IMR-90 (cell line): Measurements from ENCODE around the gene GABRR3. TPM values are rescaled to one million over a fixed set of nuclear protein-coding genes. Genes with fewer than 3 reads are reported as not detected.

ENCODE experiments used
- ATAC-seq: fragments of 200-7000 bp; cut with Tn5 transposase; 2 replicates; pipeline ENCODE4 v1.9.1; 2020; ENCODE audit warnings: low read depth, mild to moderate bottlenecking, moderate library complexity
- BruUV-seq: library from RNA; stranded (reverse); fragments of 400-500 nt; replicated peaks from 2 replicates; lab custom pipeline; 2021; lab: Mats Ljungman, UMichigan
- CTCF ChIA-PET: fragments of 300-600 bp; formaldehyde crosslinking; extraction: SDS; loops from one replicate; lab custom pipeline; 2021; ENCODE audit warnings: antibody characterized with exemption; lab: Yijun Ruan, JAX
- POLR2A ChIA-PET: fragments of 300-600 bp; sonication (Branson Sonifier 250); formaldehyde crosslinking; loops from one replicate; lab custom pipeline; 2022; ENCODE audit warnings: antibody characterized with exemption; ENCODE audit not compliant: unreplicated experiment; lab: Charles Lee
- DNase-seq: peaks from one replicate; pipeline ENCODE4 v3.0.0; 2013
- H2AFZ ChIP-seq: replicated peaks from 2 replicates; pipeline ENCODE3; 2013; ENCODE audit warnings: low read length, mild to moderate bottlenecking; ENCODE audit not compliant: poor library complexity
- H2AK5ac ChIP-seq: 2 replicates; pipeline ENCODE4 v1.6.1; 2013; ENCODE audit warnings: low read depth, low read length, inconsistent platforms
- H2AK9ac ChIP-seq: replicated peaks from 2 replicates; pipeline ENCODE3; 2013; ENCODE audit warnings: mild to moderate bottlenecking, low read depth, low read length, moderate library complexity; ENCODE audit not compliant: poor library complexity
- H2BK120ac ChIP-seq: 2 replicates; pipeline ENCODE4 v1.6.1; 2013; ENCODE audit warnings: low read depth, low read length, inconsistent platforms
- H2BK15ac ChIP-seq: 3 replicates; pipeline ENCODE4 v1.6.1; 2013; ENCODE audit warnings: low read depth, low read length, inconsistent platforms
- H2BK20ac ChIP-seq: 2 replicates; pipeline ENCODE4 v1.6.1; 2013; ENCODE audit warnings: low read depth, mild to moderate bottlenecking, inconsistent platforms, low read length, moderate library complexity
- H2BK5ac ChIP-seq: 2 replicates; pipeline ENCODE4 v1.6.1; 2013; ENCODE audit warnings: mild to moderate bottlenecking, low read depth, low read length, inconsistent platforms; ENCODE audit not compliant: poor library complexity, severe bottlenecking
- H3K14ac ChIP-seq: replicated peaks from 2 replicates; pipeline ENCODE4 v1.6.1; 2013; ENCODE audit warnings: low read depth, low read length, inconsistent platforms
- H3K18ac ChIP-seq: 2 replicates; pipeline ENCODE4 v1.6.1; 2013; ENCODE audit warnings: low read depth, low read length, control low read depth
- H3K23ac ChIP-seq: 2 replicates; pipeline ENCODE4 v1.6.1; 2013; ENCODE audit warnings: low read depth, low read length, inconsistent platforms
- H3K27ac ChIP-seq: 2 replicates; pipeline ENCODE4 v1.5.1; 2013; ENCODE audit warnings: mild to moderate bottlenecking, control low read depth, low read length; ENCODE audit not compliant: insufficient read depth
- H3K27me3 ChIP-seq: 2 replicates; pipeline ENCODE4 v1.6.1; 2013; ENCODE audit warnings: low read length; ENCODE audit not compliant: control insufficient read depth, insufficient read depth
- H3K36me3 ChIP-seq: 2 replicates; pipeline ENCODE4 v1.6.1; 2013; ENCODE audit warnings: low read length, mixed read lengths; ENCODE audit not compliant: control insufficient read depth, insufficient read depth
- H3K4ac ChIP-seq: 2 replicates; pipeline ENCODE4 v1.6.1; 2013; ENCODE audit warnings: low read depth, low read length, inconsistent platforms
- H3K4me1 ChIP-seq: 2 replicates; pipeline ENCODE4 v1.6.1; 2013; ENCODE audit warnings: low read length, mixed read lengths; ENCODE audit not compliant: control insufficient read depth, insufficient read depth
- H3K4me2 ChIP-seq: 2 replicates; pipeline ENCODE4 v1.6.1; 2013; ENCODE audit warnings: low read depth, mild to moderate bottlenecking, control low read depth, low read length, moderate library complexity
- H3K4me3 ChIP-seq: 2 replicates; pipeline ENCODE4 v1.5.1; 2013; ENCODE audit warnings: low read depth, mild to moderate bottlenecking, control low read depth, low read length, moderate library complexity; ENCODE audit not compliant: insufficient read depth
- H3K56ac ChIP-seq: 2 replicates; pipeline ENCODE4 v1.6.1; 2013; ENCODE audit warnings: low read length, inconsistent platforms; ENCODE audit not compliant: insufficient read depth; ENCODE audit errors: extremely low read depth
- H3K79me1 ChIP-seq, 2 experiments: 2 replicates each; pipeline ENCODE4 v1.6.1; 2013; ENCODE audit warnings: low read length in 2 of 2, inconsistent platforms in 1 of 2, low read depth in 1 of 2
- H3K9ac ChIP-seq: 2 replicates; pipeline ENCODE4 v1.6.1; 2013; ENCODE audit warnings: low read depth, low read length, control low read depth
- H3K9me1 ChIP-seq: 2 replicates; pipeline ENCODE4 v1.6.1; 2013; ENCODE audit warnings: low read length, inconsistent platforms; ENCODE audit not compliant: insufficient read depth
- H3K9me3 ChIP-seq: 2 replicates; pipeline ENCODE4 v1.6.1; 2013; ENCODE audit warnings: low read length; ENCODE audit not compliant: control insufficient read depth, insufficient read depth
- H4K20me1 ChIP-seq: 2 replicates; pipeline ENCODE4 v1.6.1; 2013; ENCODE audit warnings: low read length, inconsistent platforms; ENCODE audit not compliant: insufficient read depth
- H4K5ac ChIP-seq: 2 replicates; pipeline ENCODE4 v1.6.1; 2013; ENCODE audit warnings: mild to moderate bottlenecking, low read depth, low read length, control low read depth
- H4K8ac ChIP-seq, 2 experiments: 2 replicates each; pipeline ENCODE4 v1.6.1; 2013; ENCODE audit warnings: low read depth in 2 of 2, low read length in 2 of 2, control low read depth in 1 of 2, inconsistent platforms in 1 of 2
- H4K91ac ChIP-seq: 2 replicates; pipeline ENCODE4 v1.6.1; 2013; ENCODE audit warnings: low read depth, low read length, inconsistent platforms; ENCODE audit not compliant: insufficient read depth
- BHLHE40 ChIP-seq: fragments of 150-350 bp; IDR thresholded peaks from 2 replicates; pipeline ENCODE4 v1.6.1; 2016; ENCODE audit warnings: mild to moderate bottlenecking, low read depth, low read length
- CEBPB ChIP-seq: IDR thresholded peaks from 2 replicates; pipeline ENCODE4 v1.6.1; 2012; ENCODE audit warnings: low read depth, low read length, improper control_type of control experiment
- CHD1 ChIP-seq: IDR thresholded peaks from 2 replicates; pipeline ENCODE4 v1.6.1; 2012; ENCODE audit warnings: low read depth, low read length, improper control_type of control experiment
- CTCF ChIP-seq: conservative IDR thresholded peaks from 2 replicates; pipeline ENCODE4 v1.5.1; 2012; ENCODE audit warnings: mild to moderate bottlenecking, low read depth, low read length, improper control_type of control experiment
- FOS ChIP-seq: fragments of 150-350 bp; IDR thresholded peaks from 2 replicates; pipeline ENCODE4 v1.6.1; 2016; ENCODE audit warnings: low read depth, low read length
- MXI1 ChIP-seq: IDR thresholded peaks from 2 replicates; pipeline ENCODE4 v1.6.1; 2012; ENCODE audit warnings: low read depth, mild to moderate bottlenecking, low read length, moderate library complexity, borderline replicate concordance
- NFE2L2 ChIP-seq: fragments of 150-350 bp; IDR thresholded peaks from 2 replicates; pipeline ENCODE4 v1.6.1; 2016; ENCODE audit warnings: low read depth, mild to moderate bottlenecking, low read length
- POLR2A ChIP-seq: IDR thresholded peaks from 2 replicates; pipeline ENCODE4 v1.6.1; 2012; ENCODE audit warnings: mild to moderate bottlenecking, low read depth, low read length
- RAD21 ChIP-seq: IDR thresholded peaks from 2 replicates; pipeline ENCODE4 v1.6.1; 2012; ENCODE audit warnings: low read length, improper control_type of control experiment
- RCOR1 ChIP-seq: IDR thresholded peaks from 2 replicates; pipeline ENCODE4 v1.6.1; 2012; ENCODE audit warnings: mild to moderate bottlenecking, low read length, improper control_type of control experiment; ENCODE audit not compliant: insufficient replicate concordance
- RFX5 ChIP-seq: IDR thresholded peaks from 2 replicates; pipeline ENCODE4 v1.8.0; 2012; ENCODE audit warnings: low read depth, mild to moderate bottlenecking, low read length, moderate library complexity
- WGBS, 2 experiments: methylation state at CpG; one replicate each; pipeline versions ENCODE4 v1.1.5 to v1.1.7; 2013; ENCODE audit warnings: missing lambda C conversion rate in 2 of 2; ENCODE audit not compliant: insufficient read length in 1 of 2; ENCODE audit errors: extremely low coverage in 2 of 2; 5-methylcytosine and 5-hydroxymethylcytosine counted together
- dilution Hi-C: fragments of 300-500 bp; cut with HindIII; formaldehyde crosslinking; loops from one replicate; pipeline ENCODE4 v1.14.3; 2018; ENCODE audit warnings: low sequenced_read_pairs; ENCODE audit not compliant: unreplicated experiment
- in situ Hi-C: fragments of 300-500 bp; cut with MboI; formaldehyde crosslinking; loops from 3 replicates; pipeline ENCODE4 v1.14.3; 2019; ENCODE audit warnings: low sequenced_read_pairs, inconsistent platforms, mixed read lengths
- intact Hi-C: fragments of 100-400 bp; cut with micrococcal nuclease; formaldehyde crosslinking; loops from 2 replicates; pipeline ENCODE4 v1.10.0; 2022
- polyA plus RNA-seq, 3 experiments: library from polyadenylated mRNA; depleted of rRNA; stranded (reverse); fragments of >200 nt; gene quantifications; 2 replicates each; pipeline ENCODE4 v1.2.3, GENCODE V29; 2012; ENCODE audit warnings: low replicate concordance in 1 of 3
- total RNA-seq: library from RNA; depleted of rRNA; stranded (reverse); fragments of >200 nt; gene quantifications from 2 replicates; pipeline ENCODE4 v1.2.3, GENCODE V29; 2012
- TF ChIP-seq, protein P1 (sequence below): fragments of 150-350 bp; IDR thresholded peaks from 2 replicates; pipeline ENCODE4 v1.6.1; 2017; ENCODE audit warnings: mild to moderate bottlenecking, antibody characterized with exemption, low read length, low read depth
- TF ChIP-seq, protein P2 (sequence below): fragments of 150-350 bp; IDR thresholded peaks from 2 replicates; pipeline ENCODE4 v1.6.1; 2016; ENCODE audit warnings: low read depth, mild to moderate bottlenecking, low read length, moderate library complexity, borderline replicate concordance

GABRR3 gene
- total and polyA plus RNA-seq, 2 of the 4 experiments (the other 2 are of a cell fraction) = not detected

DNA sequence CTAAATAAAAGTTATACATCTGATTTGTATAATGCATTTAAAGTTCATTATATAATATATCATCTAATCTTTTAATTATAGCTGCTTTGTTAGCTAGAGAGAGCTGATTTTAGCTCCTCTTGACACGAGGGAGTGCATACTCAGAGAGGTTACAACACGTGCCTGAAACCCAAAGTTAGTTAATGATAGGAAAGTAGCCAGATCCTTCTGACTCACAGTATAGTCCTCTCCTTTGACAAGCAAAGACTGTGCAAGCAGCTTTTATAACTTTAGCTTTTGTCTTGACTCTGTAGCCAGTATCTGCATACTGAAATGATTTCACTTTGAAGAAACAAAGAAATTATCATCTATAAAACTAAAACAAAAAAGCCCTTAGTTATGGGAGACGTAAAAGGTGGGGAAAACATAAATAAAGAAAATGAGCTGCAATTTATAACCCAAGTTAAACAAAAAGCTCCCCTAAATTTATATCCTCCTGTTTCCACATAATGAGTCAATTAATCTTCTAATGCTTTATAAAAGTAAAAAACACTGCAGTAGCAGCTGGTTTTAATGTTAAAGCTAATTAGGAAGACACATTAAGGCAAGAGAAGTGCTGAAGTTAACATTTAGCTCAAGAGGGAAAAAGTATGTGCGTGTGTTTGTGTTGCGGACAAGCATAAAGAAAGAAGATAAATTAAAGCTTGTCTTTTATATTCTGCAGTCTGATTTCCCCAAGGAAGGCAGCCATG, 13.1 kb downstream of the GABRR3 start:
- Histone ChIP-seq H2BK5ac (no peak overlapping the region), H4K5ac (no peak overlapping the region), H3K4me1 (no peaks in the 10 kb centered on the region), H2AK5ac (no peak overlapping the region), H3K4me3 (no peak overlapping the region), H3K4ac (no peak overlapping the region), H3K4me2 (no peak overlapping the region; the same call in 1 of the 2 replicates), H3K23ac (no peak overlapping the region), H3K14ac (no peak overlapping the region), H3K9me3 (no peaks in the 10 kb centered on the region), H2AFZ (no peak overlapping the region), H2BK20ac (no peak overlapping the region), H2BK120ac (no peak overlapping the region), H2AK9ac (no peak overlapping the region), H3K18ac (no peak overlapping the region), H3K56ac (no peak overlapping the region), H3K27ac (no peak overlapping the region), H2BK15ac (no peak overlapping the region), H4K91ac (no peak overlapping the region), H3K79me1 (no peaks in the 10 kb centered on the region), H4K8ac (no peak overlapping the region; a peak in 1 of 4 replicates), H3K9me1 (no peaks in the 10 kb centered on the region), H3K9ac (no peak overlapping the region), H3K36me3 (no peaks in the 10 kb centered on the region), H4K20me1 (no peaks in the 10 kb centered on the region), H3K27me3 (peaks cover 4% of the 10 kb centered on the region)
- in situ Hi-C loops (loop anchor here (5.0 kb wide), 1 partner anchor 230 kb away; no protein-coding TSS in a partner anchor), intact Hi-C loops (no loop called here), dilution Hi-C loops (loop anchor here (25.0 kb wide), 1 partner anchor 210 kb away; the partner anchor contains the start of gene CRYBG3)
- TF ChIP-seq RFX5 (no peak), CEBPB (no peak), RCOR1 (no peak), CHD1 (no peak), BHLHE40 (peak; percentile 85), NFE2L2 (no peak), RAD21 (no peak), CTCF (no peak), FOS (no peak), POLR2A (no peak), MXI1 (peak; percentile 61; the same call in 1 of the 2 replicates)
- TF ChIP-seq, protein P1, sequence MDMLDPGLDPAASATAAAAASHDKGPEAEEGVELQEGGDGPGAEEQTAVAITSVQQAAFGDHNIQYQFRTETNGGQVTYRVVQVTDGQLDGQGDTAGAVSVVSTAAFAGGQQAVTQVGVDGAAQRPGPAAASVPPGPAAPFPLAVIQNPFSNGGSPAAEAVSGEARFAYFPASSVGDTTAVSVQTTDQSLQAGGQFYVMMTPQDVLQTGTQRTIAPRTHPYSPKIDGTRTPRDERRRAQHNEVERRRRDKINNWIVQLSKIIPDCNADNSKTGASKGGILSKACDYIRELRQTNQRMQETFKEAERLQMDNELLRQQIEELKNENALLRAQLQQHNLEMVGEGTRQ = peak; percentile 54
- TF ChIP-seq, protein P2, sequence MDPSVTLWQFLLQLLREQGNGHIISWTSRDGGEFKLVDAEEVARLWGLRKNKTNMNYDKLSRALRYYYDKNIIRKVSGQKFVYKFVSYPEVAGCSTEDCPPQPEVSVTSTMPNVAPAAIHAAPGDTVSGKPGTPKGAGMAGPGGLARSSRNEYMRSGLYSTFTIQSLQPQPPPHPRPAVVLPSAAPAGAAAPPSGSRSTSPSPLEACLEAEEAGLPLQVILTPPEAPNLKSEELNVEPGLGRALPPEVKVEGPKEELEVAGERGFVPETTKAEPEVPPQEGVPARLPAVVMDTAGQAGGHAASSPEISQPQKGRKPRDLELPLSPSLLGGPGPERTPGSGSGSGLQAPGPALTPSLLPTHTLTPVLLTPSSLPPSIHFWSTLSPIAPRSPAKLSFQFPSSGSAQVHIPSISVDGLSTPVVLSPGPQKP = no peak
- no CpG with 5 or more reads among the region's 5 CpGs for WGBS, 2 experiments
- ATAC-seq (peak; percentile 87), DNase-seq (peak; percentile 63)
- POLR2A ChIA-PET = interaction anchor here (0.5 to 0.6 kb wide), 2 partner anchors 9 to 208 kb away, joined by 3 to 4 read pairs; no protein-coding TSS in a partner anchor
- CTCF ChIA-PET = interaction anchor here (0.8 to 2.4 kb wide), 6 partner anchors 200 to 291 kb away, joined by 3 to 8 read pairs (median 4); partner anchors contain the start of gene CRYBG3
- no TSS peak for BruUV-seq
